Mesenchymal stem cell (in vitro differentiated cells and primary cell): ENCODE results near the gene MORN4.
"Not testable (repeated sequence)": the region's sequence is repeated elsewhere in the genome, so short reads cannot be mapped to it uniquely, and the experiment has no call there.

ENCODE experiments used
- DNase-seq: peaks from one replicate; pipeline ENCODE4 v3.0.0-alpha.2; 2013
- H2AFZ ChIP-seq: one replicate; pipeline ENCODE4 v1.6.1; 2013; ENCODE audit warnings: low read depth, mild to moderate bottlenecking, control low read depth, inconsistent platforms, low read length, moderate library complexity
- H2AK5ac ChIP-seq: 2 replicates; pipeline ENCODE4 v1.6.1; 2013; ENCODE audit warnings: low read length, moderate library complexity, mild to moderate bottlenecking, inconsistent platforms; ENCODE audit not compliant: severe bottlenecking
- H2BK120ac ChIP-seq: one replicate; pipeline ENCODE4 v1.6.1; 2013; ENCODE audit warnings: low read depth, mild to moderate bottlenecking, inconsistent platforms, low read length, moderate library complexity
- H2BK12ac ChIP-seq, 2 experiments: one replicate each; pipeline ENCODE4 v1.6.1; 2013; ENCODE audit warnings: inconsistent platforms in 2 of 2, low read length in 2 of 2, mild to moderate bottlenecking in 2 of 2, moderate library complexity in 2 of 2, control low read depth in 1 of 2
- H2BK15ac ChIP-seq: one replicate; pipeline ENCODE4 v1.6.1; 2013; ENCODE audit warnings: mild to moderate bottlenecking, low read depth, inconsistent platforms; ENCODE audit not compliant: poor library complexity, severe bottlenecking
- H2BK5ac ChIP-seq: 2 replicates; pipeline ENCODE4 v1.6.1; 2013; ENCODE audit warnings: low read depth, mild to moderate bottlenecking, low read length, control low read depth, inconsistent platforms; ENCODE audit not compliant: poor library complexity, severe bottlenecking
- H3K14ac ChIP-seq, 2 experiments: one replicate each; pipeline ENCODE4 v1.6.1; 2013; ENCODE audit warnings: inconsistent platforms in 2 of 2, low read length in 2 of 2, control low read depth in 1 of 2, mild to moderate bottlenecking in 1 of 2, moderate library complexity in 1 of 2
- H3K18ac ChIP-seq, 2 experiments: one replicate each; pipeline ENCODE4 v1.6.1; 2013; ENCODE audit warnings: inconsistent platforms in 2 of 2, low read length in 2 of 2, control low read depth in 1 of 2, low read depth in 1 of 2, mild to moderate bottlenecking in 1 of 2
- H3K23ac ChIP-seq, 2 experiments: one replicate each; pipeline ENCODE4 v1.6.1; 2013; ENCODE audit warnings: inconsistent platforms in 2 of 2, low read length in 2 of 2, mild to moderate bottlenecking in 2 of 2, moderate library complexity in 2 of 2, control low read depth in 1 of 2
- H3K27ac ChIP-seq: 2 replicates; pipeline ENCODE4 v1.5.1; 2013; ENCODE audit warnings: mild to moderate bottlenecking, moderate library complexity, low read length, control low read depth, inconsistent platforms; ENCODE audit not compliant: poor library complexity, severe bottlenecking
- H3K27me3 ChIP-seq, 2 experiments: 2 replicates each; pipeline versions ENCODE4 v1.6.1 to v1.7.0; 2013; ENCODE audit warnings: low read length in 2 of 2, mild to moderate bottlenecking in 2 of 2, moderate library complexity in 2 of 2, control low read depth in 1 of 2, inconsistent platforms in 1 of 2; ENCODE audit not compliant: control insufficient read depth in 1 of 2, insufficient read depth in 1 of 2
- H3K36me3 ChIP-seq, 2 experiments: 2 replicates each; pipeline versions ENCODE4 v1.6.1 to v1.7.0; 2013; ENCODE audit warnings: low read length in 2 of 2, control low read depth in 1 of 2, inconsistent platforms in 1 of 2, low read depth in 1 of 2, mild to moderate bottlenecking in 1 of 2; ENCODE audit not compliant: insufficient read depth in 2 of 2, control insufficient read depth in 1 of 2
- H3K4ac ChIP-seq, 2 experiments: one replicate each; pipeline ENCODE4 v1.6.1; 2013; ENCODE audit warnings: inconsistent platforms in 2 of 2, low read length in 2 of 2, mild to moderate bottlenecking in 2 of 2, moderate library complexity in 2 of 2, control low read depth in 1 of 2, low read depth in 1 of 2
- H3K4me1 ChIP-seq: 2 replicates; pipeline ENCODE4 v1.6.1; 2013; ENCODE audit warnings: low read depth, low read length, control low read depth; ENCODE audit not compliant: control insufficient read depth, insufficient read depth
- H3K4me2 ChIP-seq: 2 replicates; pipeline ENCODE4 v1.6.1; 2013; ENCODE audit warnings: low read length, mild to moderate bottlenecking, inconsistent platforms; ENCODE audit not compliant: poor library complexity, severe bottlenecking
- H3K4me3 ChIP-seq, 2 experiments: 2 replicates each; pipeline versions ENCODE4 v1.5.1 to v1.7.0; 2013; ENCODE audit warnings: low read length in 2 of 2, mild to moderate bottlenecking in 2 of 2, control low read depth in 1 of 2, low read depth in 1 of 2; ENCODE audit not compliant: insufficient read depth in 1 of 2
- H3K79me1 ChIP-seq: replicated peaks from 2 replicates; pipeline ENCODE4 v1.6.1; 2013; ENCODE audit warnings: mild to moderate bottlenecking, control low read depth, low read length, inconsistent platforms; ENCODE audit not compliant: poor library complexity, severe bottlenecking
- H3K9ac ChIP-seq: 2 replicates; pipeline ENCODE4 v1.7.0; 2013; ENCODE audit warnings: mild to moderate bottlenecking, low read length, moderate library complexity
- H3K9me3 ChIP-seq: 2 replicates; pipeline ENCODE4 v1.7.0; 2013; ENCODE audit warnings: mild to moderate bottlenecking, low read length; ENCODE audit not compliant: control insufficient read depth
- H4K8ac ChIP-seq: one replicate; pipeline ENCODE4 v1.6.1; 2013; ENCODE audit warnings: inconsistent platforms, mild to moderate bottlenecking, low read length, moderate library complexity
- H4K91ac ChIP-seq: one replicate; pipeline ENCODE4 v1.6.1; 2013; ENCODE audit warnings: mild to moderate bottlenecking, low read length, inconsistent platforms
- WGBS: methylation state at CpG from one replicate; pipeline ENCODE4 v1.1.7; 2013; ENCODE audit warnings: mixed read lengths; 5-methylcytosine and 5-hydroxymethylcytosine counted together

MORN4 gene

DNA sequence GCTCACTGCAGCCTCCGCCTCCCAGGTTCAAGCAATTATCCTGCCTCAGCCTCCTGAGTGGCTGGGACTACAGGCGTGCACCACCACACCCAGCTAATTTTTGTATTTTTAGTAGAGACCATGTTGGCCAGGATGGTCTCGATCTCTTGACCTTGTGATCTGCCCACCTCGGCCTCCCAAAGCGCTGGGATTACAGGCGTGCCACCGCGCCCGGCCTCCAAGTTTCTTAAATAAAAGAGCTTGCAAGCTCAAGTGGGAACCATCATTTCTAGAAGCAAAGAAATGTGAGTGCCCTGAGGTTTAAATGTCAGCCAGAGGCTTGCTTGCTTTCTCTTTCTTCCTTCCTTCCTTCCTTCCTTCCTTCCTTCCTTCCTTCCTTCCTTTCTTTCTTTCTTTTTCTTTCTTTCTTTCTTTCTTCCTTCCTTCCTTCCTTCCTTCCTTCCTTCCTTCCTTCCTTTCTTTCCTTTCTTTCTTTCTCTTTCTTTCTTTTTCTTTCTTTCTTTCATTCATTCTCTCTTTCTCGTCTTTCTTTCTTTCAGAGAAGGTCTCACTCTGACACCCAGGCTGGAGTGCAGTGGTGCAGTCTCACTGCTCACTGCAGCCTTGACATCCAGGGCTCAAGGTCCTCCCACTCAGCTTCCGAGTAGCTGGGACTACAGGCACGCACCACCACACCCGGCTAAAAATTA lies 9.3 kb upstream of the MORN4 start:
- Histone ChIP-seq H3K9ac (peak overlapping the region; percentile 98), H3K36me3 (peaks cover 8 to 34% of the 10 kb centered on the region in 2 experiments), H3K4me3 (peak overlapping the region in 1 of 2 experiments; percentile 95), H3K79me1 (peaks cover 10% of the 10 kb centered on the region)
- not testable (repeated sequence) for H2AFZ ChIP-seq, H2BK12ac ChIP-seq, H4K91ac ChIP-seq, H2BK5ac ChIP-seq, H3K4me2 ChIP-seq, H2BK120ac ChIP-seq, H3K27ac ChIP-seq, H3K14ac ChIP-seq, H4K8ac ChIP-seq, DNase-seq, H3K23ac ChIP-seq, H3K27me3 ChIP-seq, H3K4me1 ChIP-seq, H3K18ac ChIP-seq, H2BK15ac ChIP-seq, H2AK5ac ChIP-seq, H3K9me3 ChIP-seq, H3K4ac ChIP-seq
- whole genome bisulfite sequencing = 97% methylated on average over 13 of the region's 13 CpGs

- no peak overlapping the region for H2BK5ac ChIP-seq
- peak overlapping the region; percentile 98 for H3K9ac ChIP-seq
- H3K4me3 ChIP-seq = peak overlapping the region; percentile 95
- H3K4ac ChIP-seq = peak overlapping the region in 1 of 2 experiments; percentile 47
- no peak overlapping the region for H4K8ac ChIP-seq
- H3K14ac ChIP-seq = peak overlapping the region in 1 of 2 experiments; percentile 78
- peak overlapping the region; percentile 86 for H3K4me2 ChIP-seq
- DNase-seq = peak; percentile 60
- H2BK12ac ChIP-seq = peak overlapping the region in 1 of 2 experiments; percentile 47
- H3K27me3 ChIP-seq = no peaks in the 10 kb centered on the region
- H3K27ac ChIP-seq = peak overlapping the region; percentile 48
- no peak overlapping the region for H2AK5ac ChIP-seq
- peak overlapping the region; percentile 20 to 99 for H3K23ac ChIP-seq
- peak overlapping the region; percentile 57 for H2BK15ac ChIP-seq
- peak overlapping the region; percentile 54 to 58 for H3K18ac ChIP-seq
- H2BK120ac ChIP-seq = no peak overlapping the region
- H4K91ac ChIP-seq = peak overlapping the region; percentile 34
- peak overlapping the region; percentile 83 for H2AFZ ChIP-seq
- 1% methylated on average over 65 of the region's 67 CpGs for WGBS
- peaks cover 4 to 24% of the 10 kb centered on the region in 2 experiments for H3K36me3 ChIP-seq
- H3K9me3 ChIP-seq = no peaks in the 10 kb centered on the region
- peaks cover 3% of the 10 kb centered on the region for H3K4me1 ChIP-seq
- H3K79me1 ChIP-seq = peaks cover 10% of the 10 kb centered on the region
Measured at GRCh38 chr10:97640868-97641811, 7.8 kb upstream of the MORN4 start.

- H3K4ac ChIP-seq = peak within 1 kb of the TSS in 1 of 2 experiments; percentile 47
- peak within 1 kb of the TSS; percentile 34 for H4K91ac ChIP-seq
- H2BK12ac ChIP-seq = peak within 1 kb of the TSS in 1 of 2 experiments; percentile 47
- H3K27me3 ChIP-seq = no peaks in the 10 kb centered on the region
- H3K18ac ChIP-seq = peak within 1 kb of the TSS; percentile 54 to 58
- H3K9me3 ChIP-seq = no peaks in the 10 kb centered on the region
- no peak within 1 kb of the TSS for H2BK120ac ChIP-seq
- peaks cover 10% of the 10 kb centered on the region for H3K79me1 ChIP-seq
- peak within 1 kb of the TSS; percentile 20 to 99 for H3K23ac ChIP-seq
- H3K4me2 ChIP-seq = peak within 1 kb of the TSS; percentile 86
- H4K8ac ChIP-seq = no peak within 1 kb of the TSS
- 3% methylated on average over 43 of the region's 54 CpGs for WGBS
- H3K36me3 ChIP-seq = peaks cover 4 to 19% of the 10 kb centered on the region in 2 experiments
- H3K4me1 ChIP-seq = peaks cover 3% of the 10 kb centered on the region
- no peak within 1 kb of the TSS for H2AK5ac ChIP-seq
- peak within 1 kb of the TSS in 1 of 2 experiments; percentile 78 for H3K14ac ChIP-seq
- peak within 1 kb of the TSS; percentile 98 for H3K9ac ChIP-seq
- H2BK5ac ChIP-seq = no peak within 1 kb of the TSS
- peak within 1 kb of the TSS; percentile 83 for H2AFZ ChIP-seq
- DNase-seq = peak; percentile 99
- peak within 1 kb of the TSS; percentile 57 for H2BK15ac ChIP-seq
- H3K27ac ChIP-seq = peak within 1 kb of the TSS; percentile 48
- H3K4me3 ChIP-seq = peak within 1 kb of the TSS; percentile 95
Measured at GRCh38 chr10:97640174-97640867, 7.0 kb upstream of the MORN4 start, which contains the start of gene PI4K2A. Gene PI4K2A, plus strand, starts transcription at chr10:97640671. Its CDS starts 72 bp downstream, at chr10:97640743.
